Transverse colon (tissue), 4 donors: ENCODE measurements around the gene CHCHD6. TPM values are rescaled to one million over a fixed set of nuclear protein-coding genes. Genes with fewer than 3 reads are reported as not detected.

Experiments used
- DNase-seq: peaks from one replicate; pipeline ENCODE4 v3.0.0-alpha.2; 2019
- H3K27ac ChIP-seq, 4 donors: fragments of 200-600 bp; sonication (generic); 2 replicates each; pipeline ENCODE4 v1.5.1; 2016 to 2018; ENCODE audit warnings: inconsistent platforms in 4 of 4
- H3K27me3 ChIP-seq: fragments of 200-600 bp; sonication (generic); 2 replicates; pipeline ENCODE4 v1.5.1; 2017; ENCODE audit warnings: inconsistent platforms
- H3K36me3 ChIP-seq, 4 donors: fragments of 200-600 bp; sonication (generic); 2 replicates each; pipeline ENCODE4 v1.5.1; 2017 to 2019; ENCODE audit warnings: inconsistent platforms in 4 of 4
- H3K4me1 ChIP-seq, 4 donors: fragments of 200-600 bp; sonication (generic); 2 replicates each; pipeline ENCODE4 v1.5.1; 2017 to 2020; ENCODE audit warnings: inconsistent platforms in 4 of 4
- H3K4me3 ChIP-seq, 4 donors: fragments of 200-600 bp; sonication (generic); 1 replicate in 1 of 4; 2 replicates in 3 of 4; pipeline versions ENCODE4 v1.5.1 to v1.6.1; 2017 to 2019; ENCODE audit warnings: inconsistent platforms in 4 of 4
- H3K9me3 ChIP-seq, 2 donors: fragments of 200-600 bp; sonication (generic); 2 replicates each; pipeline ENCODE4 v1.5.1; 2017 to 2019; ENCODE audit warnings: inconsistent platforms in 2 of 2
- CTCF ChIP-seq, 5 experiments: fragments of 200-600 bp in 3 of 5; fragments of 450-650 bp in 2 of 5; sonication (generic) in 3 of 5; IDR thresholded peaks; 1 replicate in 2 of 5; 2 replicates in 3 of 5; pipeline ENCODE4 v1.5.1; 2016 to 2017; ENCODE audit warnings: antibody characterized with exemption in 5 of 5, inconsistent platforms in 3 of 5, mild to moderate bottlenecking in 2 of 5, moderate library complexity in 1 of 5
- EP300 ChIP-seq: sonication (generic); formaldehyde crosslinking; IDR thresholded peaks from one replicate; pipeline ENCODE4 v1.6.1; 2017; ENCODE audit warnings: antibody characterized with exemption, low read depth
- POLR2A ChIP-seq: fragments of 450-650 bp; IDR thresholded peaks from one replicate; pipeline ENCODE4 v1.6.1; 2016; ENCODE audit warnings: antibody characterized with exemption, mild to moderate bottlenecking, moderate library complexity
- POLR2AphosphoS5 ChIP-seq, 3 donors: sonication (generic); formaldehyde crosslinking; IDR thresholded peaks; one replicate each; pipeline ENCODE4 v1.6.1; 2016; ENCODE audit warnings: antibody characterized with exemption in 3 of 3
- WGBS, 2 donors: methylation state at CpG; one replicate each; pipeline ENCODE4 v1.1.5; 2018; ENCODE audit warnings: low coverage in 1 of 2; 5-methylcytosine and 5-hydroxymethylcytosine counted together
- in situ Hi-C, 4 donors: fragments of 200-750 bp; cut with MboI; loops; one replicate each; pipeline versions ENCODE4 v1.15.0 to v1.15.1; 2017; ENCODE audit warnings: low sequenced_read_pairs in 3 of 4, low pct_ligation_motif_present in 1 of 4, low pct_unique_long_range_greater_than_20kb in 1 of 4
- intact Hi-C: fragments of 100-400 bp; cut with DNase I; formaldehyde crosslinking; loops from one replicate; pipeline ENCODE4 v1.15.1; 2023; ENCODE audit warnings: low total_unique reads
- total RNA-seq, 4 donors: library from RNA; depleted of rRNA; stranded (reverse); fragments of >200 nt; gene quantifications; one replicate each; pipeline ENCODE4 v1.1.0, GENCODE V29; 2016

Gene CHCHD6
- total RNA-seq, 4 donors from 2014 or later, result 4.6 to 12.1 (median 5.3) TPM

GRCh38 chr3:126752303-126753190 is 48.5 kb downstream of the CHCHD6 start:
- no peaks in the 10 kb centered on the region for H3K4me1 ChIP-seq
- 55 to 64% methylated on average over 5 to 15 of the region's 15 CpGs for WGBS, 2 donors
- no peak overlapping the region for H3K27ac ChIP-seq
- no peak overlapping the region for H3K4me3 ChIP-seq
- H3K36me3 ChIP-seq, result no peaks in the 10 kb centered on the region
- peak; percentile 74 for DNase-seq
- in situ Hi-C loops, result loop anchor here in 2 of 4 donors (5.0 to 10.0 kb wide), 2 partner anchors 225 to 232 kb away; partner anchors contain the start of gene PLXNA1 (in 1 of the 2)
- intact Hi-C loops, result loop anchor here (5.0 to 10.0 kb wide), 3 partner anchors 232 to 795 kb away; partner anchors contain the start of gene PLXNA1
- no peaks in the 10 kb centered on the region for H3K27me3 ChIP-seq
- TF ChIP-seq POLR2AphosphoS5 (IDR thresholded peaks at IDR 0.05) (no peak), CTCF (IDR thresholded peaks at IDR 0.05) (peak; percentile 80 to 88 (median 82))
- no peaks in the 10 kb centered on the region for H3K9me3 ChIP-seq

GRCh38 chr3:126753191-126754160 is 49.4 kb downstream of the CHCHD6 start:
- DNase-seq, result no peak
- in situ Hi-C loops (loop anchor here in 2 of 4 donors (5.0 to 10.0 kb wide), 2 partner anchors 224 to 231 kb away; partner anchors contain the start of gene PLXNA1 (in 1 of the 2)), intact Hi-C loops (loop anchor here (5.0 to 10.0 kb wide), 3 partner anchors 231 to 794 kb away; partner anchors contain the start of gene PLXNA1)
- 71% methylated on average over 11 of the region's 14 CpGs; no CpG with 5 or more reads in 1 of the 2 donors for WGBS, 2 donors
- H3K27me3 ChIP-seq, result no peaks in the 10 kb centered on the region
- H3K4me3 ChIP-seq, result no peak overlapping the region
- no peaks in the 10 kb centered on the region for H3K36me3 ChIP-seq
- no peaks in the 10 kb centered on the region for H3K9me3 ChIP-seq
- TF ChIP-seq POLR2A, result no peak
- no peak for TF ChIP-seq CTCF (IDR thresholded peaks at IDR 0.05)
- no peak for TF ChIP-seq EP300
- no peak for TF ChIP-seq POLR2AphosphoS5 (IDR thresholded peaks at IDR 0.05)
- no peaks in the 10 kb centered on the region for H3K4me1 ChIP-seq
- H3K27ac ChIP-seq, result no peak overlapping the region

GRCh38 chr3:126755866-126756265 is 51.8 kb downstream of the CHCHD6 start:
- Histone ChIP-seq H3K9me3 (no peaks in the 10 kb centered on the region), H3K4me3 (no peak overlapping the region), H3K36me3 (no peaks in the 10 kb centered on the region), H3K4me1 (no peaks in the 10 kb centered on the region), H3K27ac (no peak overlapping the region), H3K27me3 (no peaks in the 10 kb centered on the region)
- no peak for DNase-seq
- intact Hi-C loops, result loop anchor here (10.0 kb wide), 2 partner anchors 229 to 699 kb away; partner anchors contain the start of gene PLXNA1
- no peak for TF ChIP-seq POLR2AphosphoS5 (IDR thresholded peaks at IDR 0.05)
- no peak for TF ChIP-seq POLR2A
- TF ChIP-seq CTCF (IDR thresholded peaks at IDR 0.05), result no peak
- TF ChIP-seq EP300, result no peak
- 91% methylated on average over 5 of the region's 5 CpGs; no CpG with 5 or more reads in 1 of the 2 donors for WGBS, 2 donors
- in situ Hi-C loops, result loop anchor here in 1 of 4 donors (10.0 kb wide), 1 partner anchor 229 kb away; the partner anchor contains the start of gene PLXNA1
